HG03097 (cell line): ENCODE measurements around the gene SBF2.
A peak's percentile ranks its signal among the peaks of the same experiment; 100 is the strongest.

Source experiments
- ATAC-seq: cut with Tn5 transposase; IDR thresholded peaks from one replicate; pipeline ENCODE4 v1.9.1; 2021; ENCODE audit not compliant: unreplicated experiment, low FRiP score

The SBF2 gene

DNA sequence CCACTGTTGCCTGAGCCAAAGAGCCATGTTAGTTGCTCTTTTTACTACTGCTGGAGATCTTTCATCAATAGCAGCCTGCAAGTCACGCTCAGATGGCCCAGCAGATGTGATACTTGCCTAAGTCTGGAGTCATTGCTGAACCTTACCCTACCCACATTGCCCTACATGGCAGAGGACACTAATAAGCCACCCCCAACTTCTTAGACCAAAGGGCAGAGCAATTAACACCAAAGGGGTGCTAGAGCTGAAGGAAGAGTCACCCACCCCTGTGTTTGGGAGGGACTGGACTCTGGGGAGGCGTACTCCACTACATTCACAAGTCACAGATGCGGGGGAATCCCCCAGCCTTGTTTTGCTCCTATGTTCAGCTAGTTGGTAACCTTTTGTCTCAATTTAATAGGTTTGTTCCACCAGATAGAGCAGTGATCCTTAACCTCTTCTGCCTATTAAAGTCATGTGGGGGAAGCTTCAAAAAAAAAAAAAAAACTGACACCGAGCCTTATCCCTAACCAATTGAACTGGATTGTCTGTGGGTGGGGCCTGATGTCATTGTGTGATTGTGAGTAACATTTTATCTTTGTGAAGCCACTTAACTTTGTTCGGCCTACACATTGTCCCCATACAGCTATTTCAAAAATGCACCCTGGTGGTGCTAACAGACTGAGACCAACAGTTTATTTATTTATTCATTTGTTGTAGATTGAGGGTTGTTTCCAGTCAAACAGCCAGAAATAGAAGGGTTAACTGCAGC is 23.9 kb upstream of the SBF2 start:
- ATAC-seq: no peak

DNA sequence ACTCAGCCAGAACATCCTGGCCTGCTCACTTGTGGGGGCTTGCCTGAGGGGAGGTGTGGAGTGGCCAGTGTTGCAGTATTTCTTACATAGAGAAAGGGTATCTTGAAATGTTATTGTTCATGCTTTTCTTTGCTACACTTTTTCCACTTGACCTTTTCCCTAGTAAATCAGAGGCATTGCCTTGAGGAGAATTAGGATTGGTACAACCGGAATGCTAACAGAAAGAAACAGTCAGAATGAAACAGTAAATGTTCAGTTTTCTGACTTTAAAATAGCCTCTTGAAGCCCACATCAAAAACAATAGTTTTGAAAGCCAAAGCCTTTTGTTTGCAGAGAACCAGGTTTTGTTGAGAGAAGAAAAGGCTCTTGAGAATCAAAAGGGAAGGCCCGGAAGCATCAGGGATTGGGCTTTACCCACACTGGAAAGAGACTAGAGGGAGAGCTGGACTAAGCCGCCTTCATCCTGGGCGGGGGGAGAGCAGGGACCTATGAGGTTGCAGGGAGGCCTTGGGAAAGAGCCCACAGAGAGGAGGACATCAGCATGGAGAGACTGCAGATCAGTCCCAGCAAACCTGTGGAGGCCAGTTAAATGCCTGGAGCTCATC is 23.2 kb upstream of the SBF2 start:
- no peak for ATAC-seq

DNA sequence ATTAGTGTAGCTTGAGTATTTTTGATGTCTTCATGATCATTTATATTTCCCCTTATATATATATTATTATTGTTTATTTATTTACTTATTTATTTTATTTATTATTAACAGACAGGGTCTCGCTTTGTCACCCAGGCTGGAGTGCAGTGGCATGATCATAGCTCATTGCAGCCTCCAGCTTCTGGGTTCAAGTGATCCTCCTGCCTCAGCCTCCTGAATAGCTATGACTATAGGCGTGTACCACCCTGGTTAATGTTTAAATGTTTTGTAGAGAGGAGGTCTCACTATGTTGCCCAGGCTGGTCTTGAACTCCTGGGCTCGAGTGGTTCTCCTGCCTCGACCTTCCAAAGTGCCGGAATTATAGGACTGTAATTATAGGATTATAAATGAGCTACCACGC is 21.1 kb upstream of the SBF2 start:
- no peak for ATAC-seq

DNA sequence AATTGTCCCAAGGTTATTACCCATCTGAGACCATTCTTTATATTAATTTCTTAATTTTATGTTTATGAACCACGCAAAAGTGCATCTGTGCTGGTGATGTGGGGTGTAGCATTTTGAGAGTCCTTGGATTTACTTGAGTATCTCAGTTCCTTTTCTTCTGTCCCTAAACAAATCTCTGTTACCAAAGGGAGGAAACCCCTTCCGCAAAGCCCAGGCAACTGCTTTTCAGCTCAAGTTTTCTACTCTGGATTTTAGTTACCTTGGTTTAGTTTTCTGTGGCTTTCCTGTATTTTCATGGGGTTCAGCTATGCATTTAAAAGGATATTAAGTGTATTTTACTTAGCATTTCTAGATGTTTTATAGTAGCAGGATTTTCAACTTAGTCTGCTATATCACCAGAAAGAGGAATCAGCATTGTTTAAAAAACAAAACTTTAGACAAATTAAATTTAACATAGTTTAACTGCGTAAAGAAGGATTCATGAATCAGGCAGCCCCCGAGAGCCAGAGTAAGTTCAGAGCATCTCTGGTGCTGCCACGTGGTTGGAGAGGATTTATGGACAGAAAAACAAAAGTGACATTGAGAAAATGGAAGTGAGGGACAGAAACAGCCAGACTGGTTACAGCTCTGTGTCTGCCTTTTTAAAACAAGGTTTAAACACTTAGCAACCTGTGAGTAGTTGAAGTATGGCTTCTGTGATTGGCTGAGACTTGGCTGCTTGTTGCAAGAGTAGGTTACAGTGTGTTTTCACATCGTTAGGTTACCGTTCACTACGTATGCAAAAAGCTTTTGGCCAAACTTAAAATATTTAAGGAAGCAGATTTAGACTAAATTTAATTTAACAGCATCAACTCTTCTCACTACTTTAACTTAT is 20.4 kb upstream of the SBF2 start:
- no peak for ATAC-seq

DNA sequence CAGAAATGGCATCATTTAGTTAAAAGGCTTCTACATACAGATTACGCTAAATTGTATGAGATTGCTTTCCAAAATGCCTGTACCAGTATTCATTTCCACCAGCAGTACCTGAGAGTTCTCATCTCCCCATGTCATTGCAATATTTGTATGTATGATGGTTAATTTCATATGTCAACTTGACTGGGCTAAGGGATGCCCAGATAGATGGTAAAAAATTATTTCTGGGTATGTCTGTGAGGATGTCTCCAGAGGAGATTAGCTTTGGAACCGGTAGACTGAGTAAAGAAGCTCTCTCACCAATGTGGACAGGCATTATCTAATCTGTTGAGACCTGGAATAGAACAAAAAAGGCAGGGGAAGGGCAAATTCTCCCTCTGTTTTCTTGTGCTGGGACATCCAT is 17.8 kb upstream of the SBF2 start:
- ATAC-seq: no peak

DNA sequence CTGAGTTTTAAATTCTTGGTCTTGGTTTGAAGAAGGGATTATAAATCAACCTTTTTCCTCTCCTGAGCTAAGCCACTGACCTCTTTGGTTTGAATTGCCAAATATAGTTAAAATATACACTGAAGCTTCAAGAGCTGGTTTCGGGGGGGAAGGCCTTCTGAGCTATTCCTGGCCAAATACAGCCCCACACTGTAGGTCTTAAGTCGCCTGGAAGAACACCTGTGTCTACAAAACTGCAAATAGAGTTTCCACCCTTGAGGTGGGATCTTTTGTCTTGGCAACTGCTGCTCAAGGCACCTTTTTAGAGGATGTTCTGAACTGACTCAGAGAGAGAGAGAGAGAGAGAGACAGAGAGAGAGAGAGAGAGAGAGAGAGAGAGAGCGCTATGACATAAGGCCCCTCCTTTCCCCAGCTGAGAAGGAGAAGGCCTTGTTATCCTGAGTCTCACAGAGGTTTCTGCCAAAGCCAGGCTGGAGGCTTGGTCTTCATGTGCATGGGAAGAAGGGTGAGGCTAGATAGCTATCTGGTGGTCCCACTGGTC is 16.4 kb upstream of the SBF2 start:
- no peak for ATAC-seq

DNA sequence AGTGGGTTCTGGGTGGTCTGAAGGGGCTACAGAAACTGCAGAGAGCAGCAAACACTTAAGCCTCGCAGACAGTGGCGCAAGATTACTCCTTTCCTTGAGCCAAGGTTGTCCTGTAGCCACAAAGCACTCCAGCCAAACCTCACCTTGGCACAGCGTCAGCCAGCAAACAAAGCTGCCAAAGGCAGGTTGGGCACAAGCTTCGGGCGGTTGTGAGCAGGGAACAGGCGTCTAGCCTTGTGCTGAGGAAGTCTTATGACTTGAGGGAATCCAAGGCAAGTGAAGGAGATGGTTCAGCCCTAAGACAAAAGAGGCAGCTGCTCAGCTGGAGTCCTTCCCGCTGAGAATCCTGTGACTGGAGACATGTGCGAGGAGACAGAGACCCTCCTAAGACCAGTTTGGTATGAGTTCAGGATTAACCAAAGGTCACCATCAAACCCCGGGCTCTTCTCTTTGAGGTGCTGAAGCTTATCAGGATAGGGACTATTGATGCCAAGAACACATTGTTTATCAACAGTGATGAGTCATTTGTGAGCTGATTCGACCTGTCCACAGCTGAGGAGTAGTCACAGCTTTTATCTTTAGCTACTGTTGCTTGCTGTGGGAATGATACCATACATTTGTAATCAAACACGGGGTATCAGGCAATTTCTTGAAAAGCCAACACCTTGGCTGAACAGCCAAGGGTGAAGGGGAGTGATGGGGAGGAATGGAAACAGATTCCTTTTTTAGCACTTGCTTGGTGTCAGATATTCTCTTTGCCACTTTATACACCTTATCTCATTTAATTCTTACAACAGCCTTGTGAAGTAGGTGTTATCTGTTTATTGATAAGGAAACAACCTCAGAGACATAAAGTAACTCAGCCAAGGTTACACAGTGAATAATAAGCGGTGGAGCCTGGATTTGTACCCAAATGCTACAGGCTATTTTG is 15.4 kb upstream of the SBF2 start:
- no peak for ATAC-seq

DNA sequence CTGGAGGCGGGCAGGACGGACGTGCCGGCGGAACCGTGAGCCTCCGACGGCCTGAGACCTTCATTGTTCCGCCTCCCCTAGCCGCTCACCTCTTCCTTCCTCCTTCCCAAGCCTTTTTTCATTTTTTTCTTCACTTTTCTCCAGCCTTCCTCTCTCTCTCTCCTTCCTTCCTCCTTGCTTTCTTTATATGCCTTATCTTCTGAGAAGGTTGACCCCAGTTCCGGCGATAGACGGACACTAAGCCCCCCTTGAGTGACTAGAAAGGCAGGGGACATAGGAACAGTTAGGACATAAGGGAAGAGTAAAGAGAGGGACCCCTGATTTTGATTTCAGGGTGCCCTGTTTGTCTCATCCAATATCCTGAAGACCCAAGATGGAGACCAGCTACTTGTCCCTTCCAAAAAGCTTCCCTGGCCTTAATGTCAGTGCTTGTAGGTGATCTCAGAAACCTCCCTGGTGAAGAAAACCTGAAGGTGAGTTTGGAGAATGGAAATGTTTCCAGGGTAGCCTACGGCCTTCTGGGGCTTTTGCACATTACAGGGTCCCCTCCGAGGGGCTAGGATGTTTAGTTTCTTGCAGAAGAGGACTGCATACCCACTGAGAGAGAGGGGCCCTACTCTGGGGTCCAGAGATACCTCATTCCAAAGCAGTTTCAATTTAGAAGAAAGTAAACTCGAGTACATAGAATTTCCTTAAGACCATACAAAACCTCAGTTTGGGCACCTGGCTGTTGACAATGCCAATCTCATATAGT is 14.4 kb upstream of the SBF2 start:
- ATAC-seq: no peak

DNA sequence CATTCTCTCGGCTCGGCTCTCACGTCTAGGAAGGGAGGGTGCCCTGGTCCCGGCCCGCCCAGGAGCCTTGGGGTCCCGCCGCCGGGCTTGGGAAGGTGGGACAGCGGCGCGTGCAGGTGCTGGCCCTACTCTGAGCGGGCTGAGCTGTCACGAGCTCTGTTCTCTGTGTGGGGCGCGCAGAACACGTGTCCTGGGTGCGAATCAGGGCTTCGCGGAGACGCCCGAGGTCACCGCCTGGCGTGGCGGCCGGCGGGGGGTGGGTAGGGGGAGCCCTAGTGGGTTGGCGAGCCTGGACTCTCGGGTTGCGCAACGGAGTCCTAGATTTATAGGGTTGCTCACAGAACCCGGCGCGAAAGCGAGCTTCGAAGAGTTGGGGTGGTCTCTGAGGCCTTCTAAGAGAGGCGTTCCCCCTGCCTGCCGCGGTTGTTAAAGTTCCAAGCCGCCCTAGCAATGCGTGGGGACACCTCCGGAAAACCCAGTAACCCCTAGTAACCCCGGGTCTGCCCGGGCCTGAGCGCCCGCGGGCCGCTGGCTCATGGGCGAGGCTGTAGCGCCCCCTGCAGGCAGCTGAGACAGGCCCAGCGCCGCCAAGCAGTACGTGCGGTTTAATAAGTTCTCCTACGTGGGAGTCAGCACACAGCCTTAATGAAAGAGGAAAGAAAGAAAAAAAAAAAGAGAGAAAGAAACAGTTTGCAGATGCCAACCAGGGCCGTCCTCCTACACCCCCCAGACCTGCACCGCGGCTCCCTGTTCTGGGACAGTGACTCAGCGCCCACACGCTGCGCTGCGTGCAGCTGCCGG is 13.6 kb upstream of the SBF2 start:
- ATAC-seq: peak; percentile 62

DNA sequence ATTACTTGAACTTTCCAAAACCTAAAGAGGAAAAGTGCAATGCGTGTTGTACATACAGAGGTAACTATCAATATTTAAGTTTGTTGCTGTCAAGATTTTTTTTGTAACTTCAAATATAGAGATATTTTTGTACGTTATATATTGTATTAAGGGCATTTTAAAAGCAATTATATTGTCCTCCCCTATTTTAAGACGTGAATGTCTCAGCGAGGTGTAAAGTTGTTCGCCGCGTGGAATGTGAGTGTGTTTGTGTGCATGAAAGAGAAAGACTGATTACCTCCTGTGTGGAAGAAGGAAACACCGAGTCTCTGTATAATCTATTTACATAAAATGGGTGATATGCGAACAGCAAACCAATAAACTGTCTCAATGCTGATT is 13.0 kb upstream of the SBF2 start:
- ATAC-seq: no peak

DNA sequence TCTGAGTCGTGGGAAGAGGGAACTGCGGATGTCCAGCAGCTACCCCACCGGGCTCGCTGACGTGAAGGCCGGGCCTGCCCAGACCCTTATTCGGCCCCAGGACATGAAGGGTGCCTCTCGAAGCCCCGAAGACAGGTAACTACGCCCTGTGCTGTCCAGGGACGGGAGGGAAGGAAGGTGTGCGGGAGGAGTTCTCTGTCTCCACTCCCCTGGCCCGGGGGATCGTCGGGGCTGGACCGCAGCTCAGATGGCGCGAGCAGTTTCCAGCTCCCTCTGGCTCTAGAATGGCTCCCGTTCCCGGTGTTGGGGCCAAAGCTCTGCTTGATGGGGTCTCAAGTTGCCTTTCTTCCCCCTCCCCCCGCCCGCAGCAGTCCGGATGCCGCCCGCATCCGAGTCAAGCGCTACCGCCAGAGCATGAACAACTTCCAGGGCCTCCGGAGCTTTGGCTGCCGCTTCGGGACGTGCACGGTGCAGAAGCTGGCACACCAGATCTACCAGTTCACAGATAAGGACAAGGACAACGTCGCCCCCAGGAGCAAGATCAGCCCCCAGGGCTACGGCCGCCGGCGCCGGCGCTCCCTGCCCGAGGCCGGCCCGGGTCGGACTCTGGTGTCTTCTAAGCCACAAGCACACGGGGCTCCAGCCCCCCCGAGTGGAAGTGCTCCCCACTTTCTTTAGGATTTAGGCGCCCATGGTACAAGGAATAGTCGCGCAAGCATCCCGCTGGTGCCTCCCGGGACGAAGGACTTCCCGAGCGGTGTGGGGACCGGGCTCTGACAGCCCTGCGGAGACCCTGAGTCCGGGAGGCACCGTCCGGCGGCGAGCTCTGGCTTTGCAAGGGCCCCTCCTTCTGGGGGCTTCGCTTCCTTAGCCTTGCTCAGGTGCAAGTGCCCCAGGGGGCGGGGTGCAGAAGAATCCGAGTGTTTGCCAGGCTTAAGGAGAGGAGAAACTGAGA is 12.2 kb upstream of the SBF2 start:
- ATAC-seq: no peak

DNA sequence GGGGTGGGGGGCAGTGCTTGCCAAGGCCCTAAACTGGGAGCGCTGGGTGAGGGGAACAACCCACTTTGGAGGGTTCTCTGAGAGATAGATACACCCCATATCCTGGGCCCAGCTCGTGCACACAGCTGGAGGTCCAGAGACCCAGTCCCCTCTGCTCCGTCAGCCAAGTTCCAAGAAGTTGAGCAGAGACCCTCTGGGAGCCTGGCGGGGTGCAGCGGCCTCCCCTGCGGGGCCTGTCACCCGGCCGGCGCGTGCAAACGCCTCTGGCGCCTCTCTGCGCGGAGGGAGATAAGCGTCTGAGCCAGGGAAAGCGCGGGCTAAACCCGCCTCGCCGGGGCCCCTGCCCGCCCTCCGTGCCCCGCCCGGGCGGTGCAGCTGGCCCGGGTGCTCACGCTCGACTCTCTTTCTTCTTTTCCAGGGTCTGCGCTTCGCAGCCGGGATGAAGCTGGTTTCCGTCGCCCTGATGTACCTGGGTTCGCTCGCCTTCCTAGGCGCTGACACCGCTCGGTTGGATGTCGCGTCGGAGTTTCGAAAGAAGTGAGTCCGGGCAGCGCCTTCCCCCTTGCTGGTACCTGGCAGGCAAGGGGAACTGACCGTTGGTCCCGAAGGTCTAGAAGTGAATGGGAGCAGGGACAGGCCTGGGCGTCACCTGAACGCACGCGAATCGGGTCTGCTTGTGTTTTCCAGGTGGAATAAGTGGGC is 11.4 kb upstream of the SBF2 start:
- ATAC-seq: no peak

DNA sequence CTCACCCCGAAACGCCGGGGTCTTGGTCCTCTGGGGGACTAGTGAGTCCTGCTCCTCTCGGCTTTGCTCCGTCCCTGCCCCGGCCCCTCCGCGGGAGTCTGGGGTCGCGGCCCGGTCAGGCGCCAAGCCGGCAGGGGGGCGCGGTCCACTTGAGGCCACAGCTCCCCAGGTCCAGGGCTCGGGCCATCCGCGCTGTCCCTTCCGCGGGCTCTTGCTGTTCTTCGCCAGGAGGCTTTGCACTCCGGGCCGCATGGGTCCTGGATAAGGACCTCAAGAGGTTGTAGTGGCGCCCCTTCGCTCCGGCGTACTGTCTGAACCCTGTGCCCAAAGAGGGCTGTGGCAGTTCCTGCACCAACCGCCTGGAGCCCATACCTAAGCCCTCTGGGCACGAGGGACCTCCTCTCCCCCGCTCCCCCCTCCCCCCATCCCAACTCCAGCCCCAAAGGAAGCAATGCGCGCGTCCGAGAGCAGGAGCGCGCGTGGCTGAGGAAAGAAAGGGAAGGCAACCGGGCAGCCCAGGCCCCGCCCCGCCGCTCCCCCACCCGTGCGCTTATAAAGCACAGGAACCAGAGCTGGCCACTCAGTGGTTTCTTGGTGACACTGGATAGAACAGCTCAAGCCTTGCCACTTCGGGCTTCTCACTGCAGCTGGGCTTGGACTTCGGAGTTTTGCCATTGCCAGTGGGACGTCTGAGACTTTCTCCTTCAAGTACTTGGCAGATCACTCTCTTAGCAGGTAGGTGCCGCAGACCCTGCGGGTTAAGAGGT is 10.7 kb upstream of the SBF2 start, which contains the start of gene ADM:
TSS of gene ADM (plus strand) at position 579 of the 767 bp plus-strand sequence. CDS start 628 bp downstream, outside the sequence.
- no peak for ATAC-seq

DNA sequence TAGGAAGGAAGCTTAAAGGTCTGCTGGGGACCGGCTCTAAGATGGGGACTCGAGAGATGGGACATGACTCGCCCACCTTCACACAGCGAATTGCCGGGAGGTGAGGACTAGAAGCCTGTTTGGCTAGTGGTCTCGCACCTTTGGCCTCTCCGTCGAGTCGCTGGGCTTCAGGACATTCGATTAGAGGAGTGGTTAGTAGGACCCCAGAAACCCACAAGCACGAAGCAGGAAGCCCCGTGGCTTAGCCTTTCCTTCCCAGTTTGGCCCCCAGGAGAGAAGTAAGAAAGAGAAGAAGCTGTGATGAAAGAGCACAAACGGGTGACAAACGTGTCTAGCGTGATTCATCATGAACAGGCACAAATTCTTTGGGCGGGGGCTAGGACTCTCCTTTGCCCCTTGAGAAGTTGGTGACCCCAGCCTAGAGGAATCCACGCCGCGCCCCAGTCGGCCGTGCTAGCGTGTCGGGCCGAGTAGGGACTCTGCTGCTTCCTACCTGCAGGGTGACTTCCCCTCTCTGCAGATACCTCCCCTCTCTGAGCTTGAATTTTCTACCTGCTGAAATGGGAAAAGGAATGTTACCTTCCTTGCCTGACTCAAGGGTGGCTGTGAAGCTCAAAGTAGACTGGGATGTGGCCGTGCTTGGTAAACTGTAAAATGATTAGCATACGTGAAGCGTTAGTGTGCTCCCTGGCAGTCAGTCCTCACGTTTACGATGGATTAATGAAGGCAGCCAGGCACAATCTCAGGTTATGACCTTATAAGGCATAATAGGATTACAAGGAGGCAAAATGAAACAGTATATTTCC is 9.7 kb upstream of the SBF2 start:
- ATAC-seq: no peak
